Nucleus accumbens (tissue), 56 donors: ENCODE results near the gene TFE3.
A peak's percentile ranks its signal among the peaks of the same experiment; 100 is the strongest.

Source experiments
- DNase-seq, 56 donors: peaks; one replicate each; lab custom pipeline; 2025; lab: John Stamatoyannopoulos, UW

The TFE3 gene

GRCh38 chrX:49061490-49061889, 18.3 kb upstream of the TFE3 start:
- DNase-seq = no peak

GRCh38 chrX:49060914-49061313, 17.8 kb upstream of the TFE3 start:
- no peak for DNase-seq

GRCh38 chrX:49059681-49060085, 16.5 kb upstream of the TFE3 start:
- no peak for DNase-seq

GRCh38 chrX:49059201-49059600, 16.0 kb upstream of the TFE3 start:
- no peak for DNase-seq

- DNase-seq = no peak
These were observed 15.6 kb upstream of the TFE3 start, which contains the start of gene CCDC120 for GRCh38 chrX:49058794-49059193. CCDC120 (plus strand) TSS chrX:49058999; CDS start chrX:49062042, 3,043 bp downstream.

- DNase-seq = no peak
These were observed 11.1 kb upstream of the TFE3 start for GRCh38 chrX:49054073-49054762.

GRCh38 chrX:49053223-49054072, 10.3 kb upstream of the TFE3 start:
- DNase-seq = peak in 34 of 56 donors; percentile 1 to 66 (median 12)

- DNase-seq = no peak
These were observed 777 bp upstream of the TFE3 start for GRCh38 chrX:49043987-49044281.

- DNase-seq = peak in 6 of 56 donors; percentile 4 to 53 (median 37)
These were observed 457 bp downstream of the TFE3 start for GRCh38 chrX:49042581-49043219.

GRCh38 chrX:49041744-49042580, 1.2 kb downstream of the TFE3 start:
- peak in 6 of 56 donors; percentile 0 to 21 (median 4) for DNase-seq

- DNase-seq = peak in 2 of 56 donors; percentile 2 to 3
These were observed 2.7 kb downstream of the TFE3 start for GRCh38 chrX:49040376-49040955.

GRCh38 chrX:49039598-49040375, 3.4 kb downstream of the TFE3 start:
- peak in 49 of 56 donors; percentile 0 to 63 (median 17) for DNase-seq

- DNase-seq = no peak
These were observed 5.2 kb downstream of the TFE3 start for GRCh38 chrX:49037883-49038475.

- no peak for DNase-seq
These were observed 12.9 kb downstream of the TFE3 start for GRCh38 chrX:49030283-49030682.

GRCh38 chrX:49029876-49030275, 13.3 kb downstream of the TFE3 start:
- peak in 1 of 56 donors; percentile 0 for DNase-seq

GRCh38 chrX:49019599-49020249, 23.4 kb downstream of the TFE3 start:
- DNase-seq = no peak

- DNase-seq = no peak
These were observed 24.1 kb downstream of the TFE3 start for GRCh38 chrX:49019050-49019449.

- no peak for DNase-seq
These were observed 39.5 kb downstream of the TFE3 start for GRCh38 chrX:49003696-49004095.
